Measurements from ENCODE around the gene SLC25A23. TPM values are rescaled to one million over a fixed set of nuclear protein-coding genes. Genes with fewer than 3 reads are reported as not detected.

The SLC25A23 gene
- total and polyA plus RNA-seq, 7 donors: 15.0 to 91.8 (median 49.4) TPM

DNA sequence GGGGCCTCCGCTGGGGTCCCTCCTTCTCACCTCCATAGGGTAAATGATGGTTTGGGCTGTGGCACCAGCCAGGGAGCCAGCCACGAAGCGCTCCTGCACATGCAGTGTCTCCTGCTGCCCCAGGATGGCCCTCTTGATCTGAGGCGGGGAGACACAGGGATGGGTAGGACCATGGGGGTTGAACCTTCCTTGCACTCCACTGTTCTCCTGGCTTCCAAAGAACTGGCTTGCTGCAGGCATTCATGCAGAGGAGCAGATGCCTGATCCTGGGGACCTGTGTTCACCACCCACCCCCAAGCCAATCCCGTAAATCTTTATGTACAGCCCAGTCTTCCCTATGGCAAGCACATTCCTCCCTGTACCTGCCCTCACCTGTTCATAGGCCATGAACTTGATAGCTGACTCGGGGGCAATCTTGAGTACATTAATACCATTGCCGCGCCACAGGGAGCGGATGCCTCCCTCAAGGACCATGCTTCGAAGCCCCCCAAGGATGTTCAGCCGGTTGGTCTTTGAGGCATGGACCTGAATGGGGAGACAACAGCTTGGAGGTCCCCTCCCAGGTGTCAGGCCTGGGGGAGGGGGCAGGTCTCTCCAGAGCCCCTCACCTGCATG is 5.5 kb downstream of the SLC25A23 start:
- TF ChIP-seq, protein P1, sequence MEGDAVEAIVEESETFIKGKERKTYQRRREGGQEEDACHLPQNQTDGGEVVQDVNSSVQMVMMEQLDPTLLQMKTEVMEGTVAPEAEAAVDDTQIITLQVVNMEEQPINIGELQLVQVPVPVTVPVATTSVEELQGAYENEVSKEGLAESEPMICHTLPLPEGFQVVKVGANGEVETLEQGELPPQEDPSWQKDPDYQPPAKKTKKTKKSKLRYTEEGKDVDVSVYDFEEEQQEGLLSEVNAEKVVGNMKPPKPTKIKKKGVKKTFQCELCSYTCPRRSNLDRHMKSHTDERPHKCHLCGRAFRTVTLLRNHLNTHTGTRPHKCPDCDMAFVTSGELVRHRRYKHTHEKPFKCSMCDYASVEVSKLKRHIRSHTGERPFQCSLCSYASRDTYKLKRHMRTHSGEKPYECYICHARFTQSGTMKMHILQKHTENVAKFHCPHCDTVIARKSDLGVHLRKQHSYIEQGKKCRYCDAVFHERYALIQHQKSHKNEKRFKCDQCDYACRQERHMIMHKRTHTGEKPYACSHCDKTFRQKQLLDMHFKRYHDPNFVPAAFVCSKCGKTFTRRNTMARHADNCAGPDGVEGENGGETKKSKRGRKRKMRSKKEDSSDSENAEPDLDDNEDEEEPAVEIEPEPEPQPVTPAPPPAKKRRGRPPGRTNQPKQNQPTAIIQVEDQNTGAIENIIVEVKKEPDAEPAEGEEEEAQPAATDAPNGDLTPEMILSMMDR (IDR thresholded peaks at IDR 0.05): no peak
- Histone ChIP-seq H3K27ac (no peak overlapping the region), H3K4me3 (no peak overlapping the region), H3K36me3 (ENCODE audit: insufficient read depth in 1 of 2, low read depth in 1 of 2) (peaks cover 0 to 72% of the 10 kb centered on the region in 2 donors), H3K4me1 (peaks cover 9% of the 10 kb centered on the region), H3K27me3 (ENCODE audit: insufficient read depth in 3 of 3, low read length in 2 of 3) (no peaks in the 10 kb centered on the region), H3K9me3 (peaks cover 7% of the 10 kb centered on the region)
- intact Hi-C loops (cut with DNase I): no loop called here
- DNase-seq (no peak), ATAC-seq (no peak)
- 99 to 100% (median 99%) methylated on average over 11 of the region's 11 CpGs for WGBS, 3 donors

DNA sequence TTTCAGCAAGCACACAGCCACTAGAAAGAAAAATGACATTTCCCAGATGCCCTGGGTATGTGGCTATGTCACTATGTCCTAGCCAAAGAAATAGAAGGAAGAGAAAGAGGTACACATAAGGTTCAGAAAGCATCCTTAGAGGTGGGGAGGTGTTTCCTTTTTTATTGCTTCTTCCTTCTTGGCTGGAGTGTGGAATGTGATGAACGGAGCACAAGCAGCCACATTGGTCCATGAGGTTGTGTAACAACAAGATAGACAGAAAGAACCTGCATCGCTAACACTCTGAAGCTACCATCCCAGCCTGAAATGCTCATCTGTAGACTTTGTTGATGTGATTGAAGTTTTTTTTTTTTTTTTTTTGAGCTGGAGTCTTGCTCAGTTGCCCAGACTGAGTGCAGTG is 6.7 kb downstream of the SLC25A23 start:
- Histone ChIP-seq H3K4me1 (peaks cover under 1% of the 10 kb centered on the region), H3K4me3 (no peak overlapping the region), H3K27ac (no peak overlapping the region), H3K36me3 (ENCODE audit: insufficient read depth in 1 of 2, low read depth in 1 of 2) (peaks cover 0 to 74% of the 10 kb centered on the region in 2 donors), H3K9me3 (peaks cover 7% of the 10 kb centered on the region), H3K27me3 (ENCODE audit: insufficient read depth in 3 of 3, low read length in 2 of 3) (no peaks in the 10 kb centered on the region)
- TF ChIP-seq, protein P1 (IDR thresholded peaks at IDR 0.05): no peak
- DNase-seq (no peak), ATAC-seq (no peak)
- 98 to 100% (median 100%) methylated on average over 2 of the region's 2 CpGs for WGBS, 3 donors
- intact Hi-C loops (cut with DNase I): no loop called here

DNA sequence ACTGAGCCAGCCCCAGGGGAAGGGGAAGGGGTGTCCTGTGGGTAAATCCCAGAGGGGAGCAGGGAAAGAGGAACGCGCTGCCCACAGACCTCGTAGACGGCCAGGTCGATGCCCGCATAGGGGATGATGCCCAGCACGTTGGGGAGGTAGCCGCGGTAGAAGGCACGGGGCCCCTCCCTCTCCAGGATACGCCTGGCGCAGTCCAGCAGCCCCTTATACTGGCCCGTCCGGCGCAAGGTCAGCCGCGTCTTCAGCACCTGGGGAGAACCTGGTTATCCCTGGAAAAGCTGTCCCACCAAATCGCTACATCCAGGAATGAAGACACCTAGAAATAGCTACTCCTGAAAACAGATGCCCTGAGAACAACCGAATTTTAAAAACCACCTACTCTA is 7.4 kb downstream of the SLC25A23 start:
- ATAC-seq (no peak), DNase-seq (no peak)
- Histone ChIP-seq H3K9me3 (peaks cover 7% of the 10 kb centered on the region), H3K27me3 (ENCODE audit: insufficient read depth in 3 of 3, low read length in 2 of 3) (no peaks in the 10 kb centered on the region), H3K4me3 (no peak overlapping the region), H3K4me1 (no peaks in the 10 kb centered on the region), H3K27ac (no peak overlapping the region), H3K36me3 (ENCODE audit: insufficient read depth in 1 of 2, low read depth in 1 of 2) (peaks cover 0 to 74% of the 10 kb centered on the region in 2 donors)
- intact Hi-C loops (cut with DNase I): no loop called here
- TF ChIP-seq, protein P1 (IDR thresholded peaks at IDR 0.05): no peak
- 92 to 96% (median 95%) methylated on average over 19 of the region's 19 CpGs for WGBS, 3 donors

DNA sequence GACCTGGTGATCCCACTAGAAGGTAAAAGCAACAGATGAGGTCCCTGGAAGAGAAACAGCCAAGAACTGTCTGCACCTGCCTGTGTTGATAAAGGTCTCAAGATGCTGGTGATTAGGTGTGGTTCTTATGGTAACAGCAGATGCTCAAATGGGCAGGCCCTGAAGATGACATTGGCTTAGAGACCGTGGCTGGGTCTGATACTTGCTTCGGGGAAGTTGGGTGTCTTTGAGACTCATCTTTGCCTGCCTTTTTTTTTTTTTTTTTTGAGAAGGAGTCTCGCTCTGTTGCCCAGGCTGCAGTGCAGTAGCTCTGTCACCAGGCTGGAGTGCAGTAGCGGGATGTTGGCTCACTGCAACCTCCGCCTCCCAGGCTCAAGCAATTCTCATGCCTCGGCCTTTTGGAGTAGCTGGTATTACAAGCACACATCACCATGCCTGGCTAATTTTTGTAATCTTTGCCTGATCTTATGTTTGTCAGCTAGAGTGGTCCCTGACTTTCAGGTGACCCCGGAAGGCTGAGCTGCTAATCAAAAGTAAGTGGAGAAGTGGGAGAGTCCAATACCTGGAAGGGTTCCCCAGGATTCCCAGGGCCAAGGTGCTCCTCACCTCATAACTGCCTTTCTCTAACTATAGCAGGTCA is 7.9 kb downstream of the SLC25A23 start:
- peaks cover 3 to 78% of the 10 kb centered on the region in 2 donors for H3K36me3 ChIP-seq (ENCODE audit: insufficient read depth in 1 of 2, low read depth in 1 of 2)
- TF ChIP-seq, protein P1 (IDR thresholded peaks at IDR 0.05): no peak
- intact Hi-C loops (cut with DNase I): no loop called here
- ATAC-seq (no peak), DNase-seq (no peak)
- H3K4me3 ChIP-seq: no peak overlapping the region
- 88 to 91% (median 90%) methylated on average over 7 of the region's 7 CpGs for WGBS, 3 donors
- H3K27me3 ChIP-seq (ENCODE audit: insufficient read depth in 3 of 3, low read length in 2 of 3): no peaks in the 10 kb centered on the region
- no peak overlapping the region for H3K27ac ChIP-seq
- H3K4me1 ChIP-seq: no peaks in the 10 kb centered on the region
- H3K9me3 ChIP-seq: peaks cover 7% of the 10 kb centered on the region

Data from psoas muscle (tissue), 8 donors.